COR-L47 (cell line): Measurements from ENCODE around the gene PITPNC1.
"Not testable (repeated sequence)": the region's sequence is repeated elsewhere in the genome, so short reads cannot be mapped to it uniquely, and the experiment has no call there.

Experiments used
- DNase-seq: peaks from one replicate; lab custom pipeline; 2025; lab: John Stamatoyannopoulos, UW

The PITPNC1 gene

GRCh38 chr17:67401106-67401505, 24.0 kb downstream of the PITPNC1 start:
- no peak for DNase-seq

- no peak for DNase-seq
Measured at GRCh38 chr17:67401598-67402504, 24.8 kb downstream of the PITPNC1 start.

DNA sequence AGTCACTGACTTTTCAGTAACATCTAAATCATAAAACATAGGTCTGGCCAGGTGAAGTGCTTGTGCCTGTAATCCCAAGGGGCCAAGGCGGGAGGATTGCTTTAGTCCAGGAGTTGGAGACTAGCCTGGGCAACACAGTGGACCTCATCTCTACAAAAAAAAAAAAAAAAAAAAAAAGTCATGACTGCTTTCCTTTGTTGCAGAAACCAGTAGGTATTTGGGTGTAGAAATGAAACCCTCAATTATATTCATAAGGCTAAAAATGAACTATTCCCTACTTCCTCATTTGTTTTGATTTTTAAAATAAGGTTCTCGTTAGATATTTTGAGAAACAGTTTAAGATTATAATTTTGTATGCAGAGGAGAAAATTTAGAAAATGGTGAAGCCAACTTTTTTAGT, 26.0 kb downstream of the PITPNC1 start:
- DNase-seq, result no peak

GRCh38 chr17:67403483-67403882, 26.4 kb downstream of the PITPNC1 start:
- no peak for DNase-seq

GRCh38 chr17:67408455-67408830, 31.4 kb downstream of the PITPNC1 start:
- DNase-seq, result not testable (repeated sequence)

GRCh38 chr17:67411397-67411796, 34.3 kb downstream of the PITPNC1 start:
- no peak for DNase-seq

DNA sequence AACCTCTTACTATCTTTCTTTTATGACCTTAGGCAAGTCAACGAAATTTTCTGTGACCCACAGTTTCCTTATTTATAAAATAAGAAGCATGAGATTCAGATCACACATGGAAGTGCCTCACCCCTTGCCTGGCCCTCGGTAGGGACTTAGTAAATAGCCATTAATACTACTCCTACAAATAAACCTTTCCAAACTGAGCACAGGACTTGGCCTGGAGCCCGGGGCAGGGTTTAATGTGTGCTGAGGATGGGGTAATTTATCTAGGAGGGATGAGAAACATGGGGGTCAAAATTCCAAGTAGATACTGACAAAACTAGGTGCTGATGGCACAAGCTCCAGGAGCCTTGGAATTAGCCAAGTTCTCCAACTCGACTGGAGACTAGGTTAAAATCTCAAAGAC, 35.0 kb downstream of the PITPNC1 start:
- no peak for DNase-seq

- DNase-seq, result no peak
Measured at GRCh38 chr17:67412941-67413340, 35.9 kb downstream of the PITPNC1 start.

- no peak for DNase-seq
Measured at GRCh38 chr17:67413388-67413787, 36.3 kb downstream of the PITPNC1 start.

DNA sequence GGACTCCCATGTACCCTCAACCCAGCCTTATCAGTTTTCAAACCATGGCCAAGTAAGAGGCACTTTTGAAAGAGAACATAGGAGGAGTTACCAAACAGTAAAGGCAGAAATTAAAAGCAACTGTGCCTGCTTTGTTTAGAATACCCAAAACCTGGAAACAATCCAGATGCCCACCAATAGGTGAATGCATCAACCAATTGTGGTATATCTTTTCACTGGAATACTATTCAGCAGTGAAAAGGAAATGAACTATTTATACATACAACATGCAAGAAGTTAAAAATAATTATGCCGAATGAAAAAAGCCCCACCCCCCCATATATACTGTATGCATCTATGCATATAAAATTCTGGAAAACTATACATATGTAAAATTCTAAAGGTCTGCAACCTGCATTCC, 37.0 kb downstream of the PITPNC1 start:
- no peak for DNase-seq

DNA sequence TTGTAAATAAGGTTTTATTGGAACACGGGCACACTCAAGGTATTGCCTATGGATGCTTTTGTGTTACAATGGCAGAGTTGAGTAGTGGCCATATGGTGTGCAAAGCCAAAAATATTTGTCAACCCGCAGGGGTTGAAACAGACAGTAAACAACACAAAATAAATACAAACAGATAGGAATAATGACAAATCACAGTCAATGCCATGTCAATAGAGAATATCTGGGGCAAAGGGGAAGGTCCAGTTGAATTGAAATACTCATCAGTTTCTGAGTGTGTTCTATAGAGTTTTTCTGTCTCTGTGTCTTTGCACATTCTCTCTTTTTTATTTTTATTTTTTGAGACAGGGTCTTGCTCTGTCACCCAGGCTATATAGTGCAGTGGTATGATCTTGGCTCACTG, 37.5 kb downstream of the PITPNC1 start:
- no peak for DNase-seq

- no peak for DNase-seq
Measured at GRCh38 chr17:67415291-67415690, 38.2 kb downstream of the PITPNC1 start.

- no peak for DNase-seq
Measured at GRCh38 chr17:67417507-67417906, 40.4 kb downstream of the PITPNC1 start.

DNA sequence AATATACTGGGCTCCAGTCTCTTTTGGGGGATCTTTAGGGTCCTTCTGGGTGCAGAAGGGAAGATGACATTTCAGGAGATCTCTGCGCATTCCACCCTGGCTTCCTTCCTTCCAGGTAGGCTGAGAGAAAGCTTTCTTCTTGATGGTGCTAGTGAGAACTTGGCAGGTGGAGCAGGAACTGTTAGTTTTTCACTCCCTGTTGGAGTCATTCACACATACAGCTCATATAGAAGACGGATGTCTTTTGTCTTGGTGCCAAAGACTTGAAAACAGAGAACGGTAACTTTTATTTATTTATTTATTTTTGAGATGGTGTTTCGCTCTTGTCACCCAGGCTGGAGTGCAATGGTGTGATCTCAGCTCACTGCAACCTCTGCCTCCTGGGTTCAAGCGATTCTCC, 43.9 kb downstream of the PITPNC1 start:
- DNase-seq, result no peak

DNA sequence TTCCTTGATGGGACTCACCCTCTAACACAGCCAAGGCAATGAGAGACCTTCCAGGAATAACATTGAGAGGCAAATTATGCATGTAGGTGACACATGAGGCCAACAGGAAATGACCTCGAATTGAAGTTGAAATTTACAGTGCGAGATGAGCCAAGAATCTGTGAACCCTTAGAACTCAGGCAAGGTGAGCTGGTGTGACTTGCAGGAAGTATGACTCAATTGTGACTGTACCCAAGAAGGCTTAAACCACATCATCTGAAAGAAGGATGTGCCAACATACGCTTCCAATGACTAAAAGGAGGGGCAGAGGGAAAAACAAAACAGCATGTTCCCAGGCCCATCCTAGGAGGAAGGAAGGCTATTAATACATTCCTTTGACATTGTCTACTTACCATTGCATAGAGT, 44.8 kb downstream of the PITPNC1 start:
- no peak for DNase-seq

- DNase-seq, result not testable (repeated sequence)
Measured at GRCh38 chr17:67422296-67422695, 45.2 kb downstream of the PITPNC1 start.

GRCh38 chr17:67422897-67423296, 45.8 kb downstream of the PITPNC1 start:
- no peak for DNase-seq

DNA sequence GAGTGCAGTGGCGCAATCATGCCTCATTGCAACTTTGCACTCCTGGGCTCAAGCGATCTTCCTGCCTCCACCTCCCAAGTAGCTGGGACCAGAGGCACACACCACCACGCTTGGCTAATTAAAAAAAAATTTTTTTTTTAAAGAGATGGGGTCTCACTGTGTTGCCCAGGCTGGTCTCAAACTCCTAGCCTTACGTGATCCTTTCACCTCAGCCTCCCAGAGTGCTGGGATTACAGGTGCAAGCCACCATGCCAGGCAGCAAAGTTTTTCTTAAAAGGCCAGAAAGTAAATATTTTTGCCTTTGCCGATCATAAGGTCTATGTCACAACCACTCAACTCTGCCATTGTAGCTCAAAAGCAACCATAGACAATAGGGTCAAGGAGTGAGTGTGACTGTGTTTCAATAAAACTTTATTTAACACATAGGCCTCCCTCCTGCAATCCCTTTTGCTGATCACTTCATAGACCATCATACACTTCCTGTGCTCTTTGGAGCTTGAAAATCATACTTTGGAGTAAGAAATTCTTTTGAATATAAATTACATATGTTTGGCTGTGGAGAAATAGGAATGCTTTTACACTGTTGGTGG, 48.6 kb downstream of the PITPNC1 start:
- DNase-seq, result no peak

GRCh38 chr17:67427424-67427823, 50.3 kb downstream of the PITPNC1 start:
- no peak for DNase-seq

- DNase-seq, result not testable (repeated sequence)
Measured at GRCh38 chr17:67430515-67430914, 53.4 kb downstream of the PITPNC1 start.

DNA sequence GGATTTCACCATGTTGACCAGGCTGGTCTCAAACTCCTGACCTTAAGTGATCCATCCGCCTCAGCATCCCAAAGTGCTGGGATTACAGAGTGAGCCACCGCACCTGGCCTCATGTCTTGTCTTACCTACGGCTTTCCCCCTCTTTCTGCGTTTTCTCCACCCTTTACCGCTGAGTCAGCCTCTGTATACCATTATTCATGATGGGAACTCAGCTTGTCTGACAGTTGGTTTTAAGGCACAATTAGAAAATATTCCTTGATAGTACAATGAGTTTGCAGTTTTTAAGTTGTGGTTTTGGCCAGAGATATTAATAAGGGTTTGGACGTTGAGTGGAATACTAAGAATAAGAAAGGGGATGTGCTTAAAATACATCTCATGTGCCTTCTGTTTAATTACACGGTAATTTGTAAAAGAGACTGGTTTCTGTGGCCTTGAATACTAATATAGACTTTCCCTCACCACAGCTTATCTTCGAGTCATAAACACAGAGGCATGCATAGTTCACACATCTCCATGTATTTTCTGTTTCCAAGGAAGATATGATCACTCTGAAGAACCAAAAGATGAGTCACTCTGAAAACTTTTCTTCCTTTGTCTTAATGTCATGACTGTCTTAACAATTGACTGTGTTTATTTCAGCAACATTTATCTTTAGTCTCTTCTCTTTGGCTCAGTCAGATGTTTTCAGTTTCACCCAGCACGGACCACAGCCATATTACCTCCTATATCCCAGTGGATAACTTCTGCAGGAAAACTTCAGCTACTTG, 54.4 kb downstream of the PITPNC1 start:
- DNase-seq, result no peak

- no peak for DNase-seq
Measured at GRCh38 chr17:67433248-67433924, 56.3 kb downstream of the PITPNC1 start.
